GM12875 (cell line): ENCODE data around the gene RERE.

ENCODE experiments used
- H3K4me3 ChIP-seq: one replicate; pipeline ENCODE4 v1.5.1; 2011; ENCODE audit warnings: low read depth, low read length, control low read depth
- CTCF ChIP-seq: IDR thresholded peaks from 2 replicates; pipeline ENCODE4 v1.5.1; 2011; ENCODE audit warnings: low read depth, mild to moderate bottlenecking, control low read depth, inconsistent platforms, low read length, moderate library complexity, borderline replicate concordance; ENCODE audit not compliant: insufficient read depth

Gene RERE

GRCh38 chr1:8591569-8591968 lies 225.9 kb downstream of the RERE start:
- TF ChIP-seq CTCF: no peak

GRCh38 chr1:8590721-8591351 lies 226.6 kb downstream of the RERE start:
- H3K4me3 ChIP-seq: no peak overlapping the region

More at GRCh38 chr1:8591569-8591968, 225.9 kb downstream of the RERE start:
- no peak overlapping the region for H3K4me3 ChIP-seq

GRCh38 chr1:8589571-8589970 lies 227.9 kb downstream of the RERE start:
- H3K4me3 ChIP-seq: no peak overlapping the region
- no peak for TF ChIP-seq CTCF

More at GRCh38 chr1:8590721-8591351, 226.6 kb downstream of the RERE start:
- no peak for TF ChIP-seq CTCF

- no peak overlapping the region for H3K4me3 ChIP-seq
- no peak for TF ChIP-seq CTCF
Measured at GRCh38 chr1:8587784-8588183, 229.7 kb downstream of the RERE start.

GRCh38 chr1:8586438-8586837 lies 231.0 kb downstream of the RERE start:
- no peak for TF ChIP-seq CTCF
- no peak overlapping the region for H3K4me3 ChIP-seq

- TF ChIP-seq CTCF: no peak
Measured at GRCh38 chr1:8584316-8584715, 233.1 kb downstream of the RERE start.

GRCh38 chr1:8583031-8583430 lies 234.4 kb downstream of the RERE start:
- H3K4me3 ChIP-seq: no peak overlapping the region
- no peak for TF ChIP-seq CTCF

More at GRCh38 chr1:8584316-8584715, 233.1 kb downstream of the RERE start:
- no peak overlapping the region for H3K4me3 ChIP-seq
